K562 (cell line): Measurements from ENCODE around the gene PI16. TPM values are rescaled to one million over a fixed set of nuclear protein-coding genes. Genes with fewer than 3 reads are reported as not detected.

Experiments used
- ADNP ChIP-seq: fragments of 200-800 bp; sonication (Bioruptor generic); IDR thresholded peaks from 2 replicates; pipeline ENCODE4 v1.6.1; 2016; ENCODE audit warnings: missing genetic modification characterization, missing compliant biosample characterization
- FOXJ3 ChIP-seq: sonication (generic); formaldehyde crosslinking; IDR thresholded peaks from 2 replicates; pipeline ENCODE4 v1.4.0; 2020; ENCODE audit warnings: mild to moderate bottlenecking, missing genetic modification reagents
- HBP1 ChIP-seq: fragments of 450-650 bp; formaldehyde crosslinking; IDR thresholded peaks from 2 replicates; pipeline ENCODE4 v1.4.0; 2022; ENCODE audit warnings: missing genetic modification characterization
- LARP7 ChIP-seq: fragments of 450-650 bp; IDR thresholded peaks from 2 replicates; pipeline ENCODE4 v1.6.1; 2016
- MLLT1 ChIP-seq, 2 experiments: fragments of 450-650 bp; IDR thresholded peaks; 2 replicates each; pipeline ENCODE4 v1.6.1; 2016
- PHB2 ChIP-seq: fragments of 450-650 bp; IDR thresholded peaks from 2 replicates; pipeline ENCODE4 v1.6.1; 2017; ENCODE audit warnings: low read depth
- TRIM25 ChIP-seq: fragments of 450-650 bp; IDR thresholded peaks from 2 replicates; pipeline ENCODE4 v1.7.0; 2016; ENCODE audit warnings: borderline replicate concordance
- YBX1 ChIP-seq: fragments of 450-650 bp; IDR thresholded peaks from 2 replicates; pipeline ENCODE4 v1.7.1; 2016; ENCODE audit warnings: mild to moderate bottlenecking
- ZNF318 ChIP-seq, 2 experiments: fragments of 450-650 bp; IDR thresholded peaks; 2 replicates each; pipeline ENCODE4 v1.6.1; 2016; ENCODE audit warnings: mild to moderate bottlenecking in 2 of 2, borderline replicate concordance in 1 of 2, low read depth in 1 of 2, moderate library complexity in 1 of 2
- ZNF785 ChIP-seq: fragments of 250-450 bp; sonication (Bioruptor Pico); IDR thresholded peaks from 2 replicates; pipeline ENCODE4 v1.4.0; 2020; ENCODE audit warnings: mild to moderate bottlenecking
- polyA plus RNA-seq, 8 experiments: library from polyadenylated mRNA; depleted of rRNA in 4 of 8; stranded (reverse) in 5 of 8; unstranded in 3 of 8; fragments of >200 nt; fragmentation: Nextera tagmentation in 2 of 8; fragmentation: Illumina TruSeq in 1 of 8; extraction: Ambion mirVana in 2 of 8; extraction: Trizol in 1 of 8; gene quantifications; 2 replicates each; pipeline versions ENCODE4 v1.2.1 to v1.2.3, GENCODE V29; 2011 to 2014; ENCODE audit warnings: inconsistent platforms in 1 of 8, missing spikeins in 1 of 8
- total RNA-seq, 7 experiments: library from RNA; depleted of rRNA in 6 of 7; stranded (reverse); fragments of >200 nt in 6 of 7; fragmentation: Illumina TruSeq in 2 of 7; extraction: Trizol in 2 of 7; gene quantifications; 2 replicates each; pipeline versions ENCODE4 v1.2.1 to v1.2.3, GENCODE V29; 2011 to 2021; ENCODE audit warnings: low replicate concordance in 1 of 7
- TF ChIP-seq, protein P1 (sequence below): IDR thresholded peaks from 2 replicates; pipeline ENCODE4 v1.6.1; 2016; ENCODE audit warnings: missing genetic modification characterization, missing compliant biosample characterization

PI16 gene
- total and polyA plus RNA-seq, 9 of the 15 experiments (the other 6 are each of a cell fraction or from before 2014, with no cell fraction given) = 0.06 to 0.18 TPM; not detected in 7

DNA sequence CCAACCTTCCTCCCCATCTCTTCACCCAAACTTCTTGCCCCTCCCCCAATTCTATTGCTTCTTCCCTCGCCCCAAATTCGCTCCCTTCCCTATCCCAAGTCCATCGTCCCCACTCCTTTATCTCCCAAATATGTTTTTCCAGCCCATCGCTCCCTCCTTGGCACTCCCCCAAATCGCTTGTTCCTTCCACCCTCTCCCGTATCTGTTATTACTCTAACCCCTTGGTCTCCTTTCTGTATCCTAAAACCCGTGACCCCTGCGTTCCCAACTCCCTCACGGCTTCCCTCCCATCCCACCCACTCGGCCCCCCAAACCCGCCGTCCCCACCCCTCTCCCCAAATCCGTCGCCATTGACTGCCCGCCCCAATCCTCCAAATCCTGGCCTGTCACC is 30.9 kb downstream of the PI16 start (continued):
- TF ChIP-seq ZNF318 (IDR thresholded peaks at IDR 0.05; ENCODE audit: borderline replicate concordance in 1 of 2, low read depth in 1 of 2) (0 out of 4 replicates have a peak, but pooled peaks of 1 of the 2 experiments have one; percentile 26), HBP1 (CRISPR knock-in tag) (peak; percentile 68; the same call in 1 of the 2 replicates), YBX1 (0 out of 2 replicates have a peak, but pooled peaks have one; percentile 0), PHB2 (0 out of 2 replicates have a peak, but pooled peaks have one; percentile 22), ZNF785 (CRISPR knock-in tag) (no peak), MLLT1 (IDR thresholded peaks at IDR 0.05) (peak in 1 of 2 experiments; percentile 52; a peak in 1 of 4 replicates), TRIM25 (0 out of 2 replicates have a peak, but pooled peaks have one; percentile 21), LARP7 (peak; percentile 25; the same call in 1 of the 2 replicates), FOXJ3 (CRISPR knock-in tag) (no peak), ADNP (tag) (no peak)
- TF ChIP-seq, protein P1, sequence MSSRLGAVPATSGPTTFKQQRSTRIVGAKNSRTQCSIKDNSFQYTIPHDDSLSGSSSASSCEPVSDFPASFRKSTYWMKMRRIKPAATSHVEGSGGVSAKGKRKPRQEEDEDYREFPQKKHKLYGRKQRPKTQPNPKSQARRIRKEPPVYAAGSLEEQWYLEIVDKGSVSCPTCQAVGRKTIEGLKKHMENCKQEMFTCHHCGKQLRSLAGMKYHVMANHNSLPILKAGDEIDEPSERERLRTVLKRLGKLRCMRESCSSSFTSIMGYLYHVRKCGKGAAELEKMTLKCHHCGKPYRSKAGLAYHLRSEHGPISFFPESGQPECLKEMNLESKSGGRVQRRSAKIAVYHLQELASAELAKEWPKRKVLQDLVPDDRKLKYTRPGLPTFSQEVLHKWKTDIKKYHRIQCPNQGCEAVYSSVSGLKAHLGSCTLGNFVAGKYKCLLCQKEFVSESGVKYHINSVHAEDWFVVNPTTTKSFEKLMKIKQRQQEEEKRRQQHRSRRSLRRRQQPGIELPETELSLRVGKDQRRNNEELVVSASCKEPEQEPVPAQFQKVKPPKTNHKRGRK (tag) = no peak
